NCI-H1417 treated with DMSO at 0.1 percent for 48 hours (cell line): ENCODE measurements around the gene OR8D1.
"Not testable (repeated sequence)": the region's sequence is repeated elsewhere in the genome, so short reads cannot be mapped to it uniquely, and the experiment has no call there.

Experiments
- DNase-seq: peaks from one replicate; lab custom pipeline; 2025; lab: John Stamatoyannopoulos, UW

The OR8D1 gene

DNA sequence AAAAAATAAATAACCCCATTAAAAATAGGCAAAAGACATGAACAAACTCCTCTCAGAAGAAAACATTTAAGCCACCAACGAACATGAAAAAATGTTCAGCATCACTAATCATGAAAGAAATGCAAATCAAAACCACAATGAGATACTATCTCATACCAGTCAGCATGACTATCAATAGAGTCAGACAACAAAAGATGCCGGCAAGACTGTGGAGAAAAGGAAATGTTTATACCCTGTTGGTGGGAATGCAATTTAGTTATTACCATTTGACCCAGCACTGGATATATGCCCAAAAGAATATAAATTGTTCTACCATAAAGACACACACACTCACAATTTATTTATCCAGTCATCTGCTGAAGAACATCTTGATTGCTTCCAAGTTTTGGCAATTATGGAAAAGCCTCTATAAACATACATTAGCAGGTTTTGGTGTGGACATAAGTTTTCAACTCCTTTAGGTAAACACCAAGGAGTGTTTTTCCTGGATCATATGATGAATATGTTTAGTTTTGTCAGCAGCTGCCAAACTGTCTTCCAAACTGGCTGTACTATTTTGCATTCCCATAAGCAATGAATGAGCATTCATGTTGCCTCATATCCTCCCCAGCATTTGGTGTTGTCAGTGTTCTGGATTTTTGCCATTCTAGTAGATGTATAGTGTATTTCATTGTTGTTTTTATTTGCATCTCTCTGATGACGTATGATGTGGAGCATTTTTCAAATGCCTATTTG, 28.0 kb downstream of the OR8D1 start:
- DNase-seq, result no peak

DNA sequence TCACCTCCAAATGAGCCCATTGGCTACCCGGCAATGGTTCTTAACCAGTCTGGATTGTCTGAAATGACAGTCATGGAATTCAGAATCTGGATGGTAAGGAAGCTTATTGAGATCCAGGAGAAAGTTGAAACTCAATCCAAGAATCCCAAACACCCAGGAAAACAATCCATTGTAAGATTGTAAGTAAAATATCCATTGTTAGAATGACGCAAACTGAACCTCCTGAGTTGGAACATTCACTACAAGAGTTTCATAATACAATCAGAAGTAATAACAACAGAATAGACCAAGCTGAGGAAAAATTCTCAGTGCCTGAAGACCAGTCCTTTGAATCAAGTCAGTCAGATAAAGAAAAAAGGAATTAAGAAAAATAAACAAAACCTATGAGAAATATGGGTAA, 35.5 kb downstream of the OR8D1 start:
- no peak for DNase-seq

DNA sequence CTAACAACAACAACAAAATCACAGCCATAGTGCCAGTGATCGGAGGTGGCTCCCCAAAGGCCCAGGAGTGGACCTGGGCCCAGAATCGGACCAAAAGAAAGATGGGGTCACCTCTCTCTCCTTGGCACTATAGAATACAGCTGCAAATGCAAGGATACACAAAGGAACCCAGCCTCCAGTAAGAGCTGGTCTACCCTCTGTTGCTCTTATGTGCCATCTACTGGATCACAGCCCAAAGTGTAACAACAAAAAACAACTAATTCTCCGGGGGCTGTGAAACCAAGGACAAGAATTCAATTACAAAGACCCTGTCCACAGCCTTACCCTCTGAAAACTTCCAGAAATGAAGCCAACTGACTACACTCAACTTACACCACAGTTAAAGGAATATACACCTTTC, 35.9 kb downstream of the OR8D1 start:
- DNase-seq, result no peak

DNA sequence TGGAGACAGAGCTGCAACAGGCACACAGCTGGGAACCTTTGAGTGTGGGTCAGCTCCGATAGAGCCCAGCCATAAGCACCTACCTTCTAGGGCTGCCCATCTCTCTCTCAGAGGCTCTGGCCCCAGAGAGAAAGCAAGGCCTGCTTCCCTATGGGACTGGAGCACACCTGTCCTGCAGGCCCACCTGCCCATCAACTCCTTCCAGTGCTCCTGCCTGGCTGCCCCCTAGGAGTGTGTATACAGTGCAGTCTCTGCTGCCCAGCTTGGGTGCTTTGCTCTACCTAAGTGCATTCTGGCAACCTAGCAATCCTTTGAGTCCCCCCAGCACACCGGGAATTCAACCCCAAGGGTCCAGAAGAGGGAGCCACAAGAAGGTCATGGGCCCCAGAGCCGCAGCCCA, 36.5 kb downstream of the OR8D1 start:
- no peak for DNase-seq

DNA sequence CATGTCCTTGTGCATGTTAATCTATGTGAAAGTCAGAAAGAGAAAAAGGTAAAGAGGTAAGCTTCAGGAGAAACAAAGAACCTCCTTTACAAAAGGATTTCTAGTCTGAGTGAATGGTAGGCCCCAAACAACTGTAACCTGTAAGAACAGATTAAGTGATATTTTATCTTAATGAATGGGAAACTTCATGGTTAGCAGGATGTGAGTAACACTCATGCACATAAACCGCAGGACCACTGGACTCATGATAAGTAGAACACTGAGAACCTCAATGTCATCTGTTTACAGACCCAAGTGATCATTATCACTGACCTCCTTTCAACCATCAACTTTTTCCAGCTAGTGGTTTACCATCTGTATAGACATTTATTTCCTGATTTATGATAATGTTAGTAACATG, 37.7 kb downstream of the OR8D1 start:
- DNase-seq, result no peak

DNA sequence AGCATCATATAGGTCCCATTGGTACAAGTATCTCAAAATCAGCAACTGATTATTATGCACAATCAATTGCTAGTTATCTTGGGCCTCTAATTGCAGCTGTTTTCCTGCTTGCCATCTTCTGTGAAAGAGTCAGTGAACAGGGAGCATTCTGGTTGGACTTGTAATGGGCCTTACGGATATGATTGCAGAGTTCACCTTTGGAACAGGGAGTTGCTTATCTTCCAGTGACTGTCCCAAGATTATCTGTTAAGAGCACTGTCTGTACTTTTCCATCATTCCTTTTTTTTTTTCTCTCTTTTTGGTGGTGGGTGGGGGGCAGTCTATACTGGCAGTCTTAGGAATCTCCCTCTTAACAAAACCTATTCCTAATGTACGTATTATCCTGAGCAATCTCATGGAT, 39.7 kb downstream of the OR8D1 start:
- no peak for DNase-seq

DNA sequence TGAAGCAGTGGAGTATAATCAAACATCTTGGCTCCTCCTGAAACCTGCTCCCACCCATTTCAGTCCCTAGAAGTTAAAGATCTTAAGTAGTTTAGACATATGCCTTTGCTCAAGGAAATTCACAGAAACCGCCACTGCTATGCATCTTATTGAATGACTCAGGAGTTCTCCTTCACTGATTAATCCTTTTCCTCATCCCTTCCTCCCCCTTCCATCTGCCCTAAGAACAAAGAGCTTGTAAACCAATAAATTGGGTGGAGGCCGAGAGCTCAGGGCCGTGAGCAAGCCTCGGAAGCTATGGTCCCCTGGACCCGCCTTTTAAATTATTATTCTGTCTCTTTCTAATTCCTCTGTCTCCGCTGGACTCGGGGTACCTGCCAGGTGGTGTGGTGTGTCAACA, 42.9 kb downstream of the OR8D1 start:
- not testable (repeated sequence) for DNase-seq

DNA sequence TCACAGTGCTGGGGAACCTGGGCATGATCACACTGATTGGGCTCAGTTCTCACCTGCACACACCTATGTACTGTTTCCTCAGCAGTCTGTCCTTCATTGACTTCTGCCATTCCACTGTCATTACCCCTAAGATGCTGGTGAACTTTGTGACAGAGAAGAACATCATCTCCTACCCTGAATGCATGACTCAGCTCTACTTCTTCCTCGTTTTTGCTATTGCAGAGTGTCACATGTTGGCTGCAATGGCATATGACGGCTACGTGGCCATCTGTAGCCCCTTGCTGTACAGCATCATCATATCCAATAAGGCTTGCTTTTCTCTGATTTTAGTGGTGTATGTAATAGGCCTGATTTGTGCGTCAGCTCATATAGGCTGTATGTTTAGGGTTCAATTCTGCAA, 48.7 kb downstream of the OR8D1 start:
- DNase-seq, result not testable (repeated sequence)

DNA sequence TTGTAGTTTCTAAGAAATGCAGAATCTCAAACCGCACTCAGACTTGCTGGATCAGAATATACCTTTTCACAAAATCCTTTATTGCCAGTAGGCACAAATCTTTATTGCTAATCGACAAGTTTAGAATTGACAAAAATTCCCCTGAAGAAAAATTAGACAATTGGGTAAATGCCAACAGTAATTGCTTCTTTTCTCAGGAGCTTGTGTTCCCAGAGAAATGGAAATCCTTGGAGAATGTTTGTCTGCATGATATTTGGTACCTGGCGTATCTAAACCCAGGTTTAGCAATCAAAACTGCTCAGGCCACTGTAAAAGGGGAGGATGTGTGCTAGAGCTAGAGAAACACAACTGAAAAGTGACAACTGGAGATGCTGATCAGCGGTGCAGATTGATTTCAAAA, 57.7 kb downstream of the OR8D1 start, which contains the start of gene OR8G5:
Gene OR8G5 (plus strand): TSS at position 301 of the 400 bp plus-strand sequence. CDS start 8,556 bp downstream, outside the sequence.
- DNase-seq, result no peak
